Activated CD4-positive, alpha-beta T cell treated with anti-CD3 and anti-CD28 coated beads, Interleukin-2, amount 50 U/mL, for 1 hour (primary cell): ENCODE results near the gene TGFB1.

Experiments used
- DNase-seq: peaks from one replicate; pipeline ENCODE4 v3.0.0-alpha.2; 2020

Gene TGFB1

DNA sequence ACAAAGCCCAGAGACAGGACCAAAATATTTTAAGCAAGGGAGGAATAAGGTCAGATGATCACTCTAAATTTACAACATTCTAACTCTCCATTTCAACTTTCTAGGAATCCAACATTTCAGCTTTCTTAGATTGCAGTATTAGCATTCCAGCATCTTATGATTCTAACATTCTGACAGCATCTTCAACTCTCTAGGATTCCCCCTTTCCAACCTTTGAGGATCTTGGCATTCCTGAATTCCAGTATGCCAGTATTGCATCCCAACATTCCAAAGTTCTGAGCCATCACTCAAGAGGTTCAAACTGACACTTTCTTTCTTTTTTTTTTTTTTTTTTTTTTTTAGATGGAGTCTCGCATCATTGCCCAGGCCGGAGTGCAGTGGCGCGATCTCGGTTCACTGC is 13.8 kb downstream of the TGFB1 start:
- no peak for DNase-seq

DNA sequence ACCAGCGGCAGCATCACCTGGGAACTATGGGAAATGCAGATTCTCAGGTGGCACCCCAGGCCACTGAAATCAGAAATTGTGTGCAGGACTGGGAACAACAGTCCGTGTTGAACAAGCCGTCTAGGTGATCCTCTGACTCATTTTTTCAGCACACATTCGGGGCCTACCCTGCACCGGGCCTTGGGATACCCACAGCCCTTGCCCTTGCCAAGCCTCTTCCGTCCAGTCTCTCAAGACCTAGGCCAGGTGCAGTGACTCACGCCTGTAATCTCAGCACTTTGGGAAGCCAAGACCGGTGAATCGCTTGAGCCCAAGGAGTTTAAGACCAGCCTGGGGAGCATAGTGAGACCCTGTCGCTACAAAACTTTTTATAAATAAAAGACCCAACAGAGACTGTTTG is 18.3 kb downstream of the TGFB1 start:
- DNase-seq, result no peak

DNA sequence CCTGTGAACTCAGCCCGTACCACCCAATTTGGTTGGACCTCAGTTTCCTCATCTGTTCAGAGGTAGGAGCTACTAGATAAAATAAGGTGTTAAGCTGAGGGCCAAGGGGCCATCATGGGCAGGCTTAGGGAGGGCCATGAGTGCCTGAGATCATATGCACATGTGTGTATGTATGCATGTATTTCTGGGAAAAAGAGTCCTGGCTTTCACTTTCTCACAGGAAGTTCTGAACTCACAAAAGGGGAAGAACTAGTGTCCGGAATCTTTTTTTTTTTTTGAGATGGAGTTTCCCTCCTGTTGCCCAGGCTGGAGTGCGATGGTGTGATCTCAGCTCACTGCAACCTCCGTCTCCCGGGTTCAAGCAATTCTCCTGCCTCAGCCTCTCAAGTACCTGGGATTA is 18.9 kb downstream of the TGFB1 start:
- DNase-seq, result no peak

DNA sequence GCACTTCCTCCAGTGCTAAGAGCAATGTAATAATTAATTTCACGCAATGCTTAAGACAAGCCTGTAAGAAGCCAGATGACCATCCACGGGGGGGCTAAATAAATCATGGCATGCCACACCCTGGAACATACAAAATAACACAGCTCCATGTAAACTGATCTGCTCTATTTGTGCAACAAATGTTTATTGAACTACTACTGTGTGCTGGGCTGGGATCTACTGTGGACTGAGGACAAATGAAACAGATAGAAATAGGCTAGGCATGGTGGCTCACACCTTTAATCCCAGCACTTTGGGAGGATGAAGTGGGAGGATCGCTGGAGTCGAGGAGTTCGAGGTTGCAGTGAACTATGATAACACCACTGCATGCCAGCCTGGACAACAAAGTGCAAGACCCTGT is 21.3 kb downstream of the TGFB1 start:
- no peak for DNase-seq

DNA sequence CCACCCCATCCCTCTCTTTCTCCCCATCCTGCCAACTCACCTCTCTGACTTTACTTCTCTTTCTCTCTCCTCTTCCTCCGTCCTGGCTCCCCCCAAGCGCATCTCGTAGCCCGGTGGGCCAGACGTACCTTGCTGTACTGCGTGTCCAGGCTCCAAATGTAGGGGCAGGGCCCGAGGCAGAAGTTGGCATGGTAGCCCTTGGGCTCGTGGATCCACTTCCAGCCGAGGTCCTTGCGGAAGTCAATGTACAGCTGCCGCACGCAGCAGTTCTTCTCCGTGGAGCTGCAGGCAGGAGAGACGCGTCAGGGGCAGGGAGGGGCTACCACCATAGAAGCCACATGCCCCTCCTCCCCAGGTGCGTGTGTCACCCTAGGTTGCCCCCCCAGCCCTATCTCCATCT is 21.7 kb downstream of the TGFB1 start:
- DNase-seq, result no peak

DNA sequence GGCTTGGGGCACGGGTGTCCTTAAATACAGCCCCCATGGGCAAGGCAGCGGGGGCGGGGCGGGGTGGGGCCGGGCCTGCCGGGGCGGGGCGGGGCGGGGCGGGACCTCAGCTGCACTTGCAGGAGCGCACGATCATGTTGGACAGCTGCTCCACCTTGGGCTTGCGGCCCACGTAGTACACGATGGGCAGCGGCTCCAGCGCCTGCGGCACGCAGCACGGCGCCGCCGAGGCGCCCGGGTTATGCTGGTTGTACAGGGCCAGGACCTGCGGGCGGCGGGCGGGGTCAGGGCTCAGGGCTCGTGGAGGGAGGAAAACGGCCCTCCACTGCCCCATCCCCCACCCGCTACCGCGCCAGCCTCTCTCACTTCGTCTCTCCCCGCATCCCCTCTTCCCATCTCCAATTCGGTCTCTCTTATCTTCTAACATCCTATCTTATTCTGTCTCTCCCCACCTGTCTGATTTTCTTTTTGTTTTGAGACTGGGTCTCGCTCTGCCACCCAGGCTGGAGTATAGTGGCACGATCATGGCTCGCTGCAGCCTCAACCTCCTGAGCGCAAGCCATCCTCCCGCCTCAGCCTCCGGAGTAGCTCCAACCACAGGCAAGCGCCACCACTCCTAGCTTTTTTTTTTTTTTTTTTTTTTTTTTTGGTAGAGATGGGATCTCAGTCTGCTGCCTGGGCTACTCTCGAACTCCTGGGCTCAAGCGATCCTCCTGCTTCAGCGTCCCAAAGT is 22.6 kb downstream of the TGFB1 start:
- no peak for DNase-seq

DNA sequence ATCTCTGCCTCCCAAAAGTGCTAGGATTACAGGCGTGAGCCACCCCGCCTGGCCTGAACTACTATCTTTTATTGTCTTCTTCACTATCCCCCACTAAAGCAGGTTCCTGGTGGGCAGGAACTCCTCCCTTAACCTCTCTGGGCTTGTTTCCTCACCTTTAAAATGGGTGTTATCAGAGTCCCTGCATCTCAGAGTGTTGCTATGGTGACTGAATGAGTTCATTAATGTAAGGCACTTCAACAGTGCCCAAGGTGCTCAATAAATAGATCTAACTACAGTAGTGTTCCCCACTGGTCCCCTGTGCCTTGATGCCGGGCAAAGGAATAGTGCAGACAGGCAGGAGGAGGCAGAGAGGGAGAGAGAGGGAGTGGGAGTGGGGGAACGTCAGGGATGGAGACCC is 23.2 kb downstream of the TGFB1 start:
- DNase-seq, result no peak

DNA sequence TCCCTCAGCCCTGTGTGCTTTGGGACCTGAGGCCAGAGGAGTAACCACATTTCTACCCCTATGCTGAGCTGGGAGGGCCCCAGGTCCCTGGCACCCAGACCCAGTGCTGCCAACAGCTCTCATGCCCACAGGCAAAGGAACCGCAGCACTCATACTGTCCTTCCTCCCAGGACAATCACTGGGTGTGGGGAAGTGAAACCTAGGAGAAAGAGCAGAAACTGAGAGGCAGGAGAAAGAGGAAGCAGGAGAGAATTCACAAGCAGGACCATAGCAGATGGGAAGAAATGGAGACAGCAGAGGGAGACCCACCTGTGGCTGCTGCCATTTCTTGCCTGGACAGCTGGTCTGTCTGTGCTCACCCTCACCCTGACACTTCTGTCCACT is 24.9 kb downstream of the TGFB1 start:
- DNase-seq, result no peak

DNA sequence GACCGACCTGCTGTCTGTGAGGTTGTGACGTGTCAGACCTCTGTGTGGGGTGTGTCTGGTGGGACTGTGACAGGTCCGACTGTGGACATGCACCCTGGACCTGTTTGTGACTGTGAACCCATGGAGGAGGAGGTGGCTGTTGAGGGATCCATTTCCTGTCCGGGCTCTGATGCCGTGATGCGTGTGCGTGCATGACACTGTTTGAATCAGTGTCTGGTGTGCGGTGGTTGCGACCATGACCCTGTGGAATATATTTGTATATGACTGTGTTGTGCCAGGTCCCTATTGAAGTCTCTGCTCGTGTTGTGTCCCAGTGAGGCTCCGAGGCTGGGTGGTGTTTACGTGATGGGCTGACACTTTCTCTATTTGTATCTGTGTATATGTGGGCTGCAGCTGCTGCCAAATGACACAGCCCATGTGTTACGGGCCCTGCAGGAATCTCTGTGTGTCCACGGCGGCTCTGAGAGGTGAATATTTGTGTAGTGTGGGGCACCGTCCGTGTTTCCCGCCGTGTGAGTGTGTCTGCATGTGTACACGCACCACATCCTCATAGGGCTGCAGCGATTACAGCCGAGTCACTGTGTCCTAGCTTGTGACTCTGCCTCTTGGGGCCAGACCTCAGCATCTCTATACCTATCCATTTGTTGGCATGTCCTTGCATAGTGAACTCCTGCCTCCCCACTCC is 25.4 kb downstream of the TGFB1 start:
- DNase-seq, result no peak

DNA sequence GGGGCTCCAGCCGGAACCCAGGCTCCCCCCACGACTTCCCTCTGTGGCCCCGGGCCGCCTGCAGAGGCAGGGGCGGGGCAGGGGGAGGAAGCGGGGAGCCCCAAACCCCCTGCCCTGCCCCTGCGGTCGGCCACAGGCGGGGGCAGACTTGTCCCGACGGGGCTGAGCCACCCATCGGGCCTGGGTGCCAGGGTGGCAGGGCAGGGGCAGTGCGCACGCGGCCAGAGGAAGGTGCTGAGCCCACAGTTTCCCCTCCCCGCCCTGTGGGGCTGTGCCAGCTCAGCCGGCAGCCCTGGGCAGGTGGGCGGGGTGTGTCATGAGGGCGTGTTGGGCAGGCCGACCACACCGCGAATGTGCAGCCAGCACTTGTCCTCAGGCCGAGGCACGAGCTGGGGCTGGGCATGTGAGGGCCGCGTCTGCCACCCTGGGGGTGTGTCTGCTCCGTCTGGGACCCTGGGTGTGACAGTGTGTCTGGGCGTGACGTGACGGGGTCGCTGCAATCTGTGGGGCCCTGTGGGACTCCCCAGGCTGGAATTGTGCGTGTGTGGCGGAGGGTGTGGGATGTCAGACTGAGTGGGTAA is 26.1 kb downstream of the TGFB1 start:
- DNase-seq, result peak; percentile 84

DNA sequence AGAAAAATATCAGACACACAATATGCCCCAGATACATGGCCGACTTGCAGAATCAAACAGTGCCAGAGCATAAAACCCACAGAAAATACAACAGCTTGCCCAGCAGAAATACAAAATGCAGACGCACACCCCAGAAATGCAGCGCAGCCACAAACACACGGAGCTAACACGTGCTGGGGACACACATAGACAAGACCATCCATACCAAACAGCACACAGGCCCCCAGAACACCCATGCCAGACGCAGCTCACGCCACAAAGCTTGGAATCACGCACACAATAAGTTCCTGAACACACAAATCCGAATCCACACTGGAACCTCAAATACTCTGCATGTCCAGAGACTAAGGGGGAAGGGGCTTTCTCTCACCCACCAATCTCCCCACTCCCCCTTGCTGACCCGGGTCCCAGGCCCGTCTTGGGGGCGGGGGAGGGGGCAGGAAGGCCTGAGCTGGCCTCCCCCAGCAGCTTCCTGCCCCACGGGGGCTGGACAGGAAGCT is 26.6 kb downstream of the TGFB1 start:
- no peak for DNase-seq

DNA sequence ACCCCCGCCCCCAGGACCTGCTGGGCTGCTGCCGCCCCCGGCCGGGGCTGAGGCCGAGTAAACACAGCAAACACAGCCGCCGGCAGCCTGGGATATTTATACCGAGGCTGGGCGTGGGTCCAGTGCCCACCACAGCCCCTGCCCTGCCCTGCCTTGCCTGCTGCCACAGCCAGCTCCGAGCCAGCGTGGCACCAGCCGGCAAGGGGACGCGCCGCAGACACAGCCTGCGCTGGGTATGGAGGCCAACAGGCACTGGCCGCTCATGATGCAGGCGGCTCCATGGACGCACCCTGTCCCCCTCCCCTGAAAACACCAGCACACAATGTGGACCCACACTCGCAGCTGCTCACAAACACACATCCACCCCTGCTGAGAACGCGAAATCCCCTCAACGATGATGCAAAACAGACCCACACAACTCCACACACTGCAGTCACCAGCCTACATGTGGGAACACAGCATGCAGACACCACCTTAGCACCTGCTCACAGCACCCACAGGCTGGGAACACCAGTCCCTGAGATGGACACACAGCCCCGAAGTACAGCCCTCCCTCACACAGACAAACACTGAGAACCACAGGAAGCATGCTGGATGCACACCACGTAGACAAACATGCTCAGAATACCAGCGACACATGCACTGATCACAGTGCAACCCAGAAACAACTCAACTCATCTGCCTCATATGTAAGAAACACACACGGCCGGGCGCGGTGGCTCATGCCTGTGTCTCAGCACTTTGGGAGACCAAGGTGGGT is 27.6 kb downstream of the TGFB1 start:
- DNase-seq, result no peak

DNA sequence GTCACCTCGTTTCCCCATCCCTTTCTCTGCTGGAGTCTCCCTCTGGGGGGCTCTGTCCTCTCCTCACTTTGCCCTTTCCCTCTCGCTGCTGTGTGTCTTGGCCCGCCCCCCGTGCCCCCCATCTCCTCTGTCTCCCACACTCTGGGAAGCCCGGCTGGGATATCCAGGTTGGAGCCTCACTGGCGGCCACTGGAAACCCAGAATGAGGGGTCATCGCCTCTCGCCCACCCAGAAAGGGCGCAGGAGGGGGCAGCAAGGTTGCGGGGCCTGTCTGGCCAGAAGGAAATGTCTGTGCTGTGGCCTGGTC is 28.1 kb downstream of the TGFB1 start:
- no peak for DNase-seq

DNA sequence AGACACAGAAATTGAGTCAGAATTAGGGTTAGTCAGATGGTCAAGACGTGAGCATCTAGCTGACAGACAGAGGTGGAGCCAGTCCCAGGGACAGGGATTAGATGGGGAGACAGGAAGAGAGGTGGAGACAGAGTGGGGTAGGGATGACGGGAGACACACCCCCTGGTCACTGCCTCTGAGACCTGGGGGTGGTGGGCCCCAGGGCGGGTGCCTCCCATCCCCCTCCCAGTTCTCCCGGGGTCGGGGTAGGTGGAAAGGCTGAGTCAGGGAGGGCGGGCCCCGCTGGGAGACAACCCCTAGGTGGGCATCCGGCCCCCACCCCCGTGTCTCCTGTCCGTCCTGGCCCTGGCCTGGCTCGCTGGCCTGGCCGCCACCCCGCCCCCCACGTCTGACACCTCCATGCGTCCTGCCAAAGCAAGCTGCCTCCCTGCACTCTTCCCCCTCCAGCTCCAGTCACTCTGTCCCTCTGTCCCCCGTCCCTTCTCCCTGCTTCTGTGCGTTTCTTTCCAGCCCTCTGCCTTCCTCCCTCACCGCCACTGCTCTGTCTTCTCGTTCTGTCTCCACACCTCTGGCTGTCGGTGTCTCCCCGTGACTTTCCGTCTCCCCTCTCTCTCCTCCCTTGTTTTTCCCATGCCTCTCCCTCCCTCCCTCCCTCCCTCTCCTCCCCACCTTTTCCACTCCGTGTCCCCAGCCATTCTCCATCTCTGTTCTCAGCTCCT is 28.6 kb downstream of the TGFB1 start:
- no peak for DNase-seq

DNA sequence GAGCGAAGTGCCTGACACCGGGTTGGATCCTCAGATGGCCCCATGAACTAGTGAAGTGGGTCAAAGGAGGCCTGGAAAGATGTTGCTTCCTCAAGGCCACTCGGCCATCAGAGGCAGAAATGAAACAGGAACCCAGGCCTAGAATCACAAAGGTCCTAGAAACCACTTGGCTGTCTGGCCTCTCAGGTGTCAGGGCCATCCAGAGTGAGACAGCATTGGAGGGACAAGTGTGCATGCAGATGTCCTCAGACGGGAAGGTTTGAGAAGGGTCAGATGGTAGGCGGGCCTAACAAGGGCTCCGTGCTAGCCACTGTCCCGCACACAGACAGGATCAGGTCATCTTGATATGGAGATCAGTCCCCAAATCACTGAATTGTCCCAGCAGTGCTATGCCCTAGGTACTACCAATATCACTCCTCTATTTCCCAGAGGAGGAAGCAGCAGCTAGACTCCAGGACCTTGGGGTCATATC is 29.5 kb downstream of the TGFB1 start:
- no peak for DNase-seq

DNA sequence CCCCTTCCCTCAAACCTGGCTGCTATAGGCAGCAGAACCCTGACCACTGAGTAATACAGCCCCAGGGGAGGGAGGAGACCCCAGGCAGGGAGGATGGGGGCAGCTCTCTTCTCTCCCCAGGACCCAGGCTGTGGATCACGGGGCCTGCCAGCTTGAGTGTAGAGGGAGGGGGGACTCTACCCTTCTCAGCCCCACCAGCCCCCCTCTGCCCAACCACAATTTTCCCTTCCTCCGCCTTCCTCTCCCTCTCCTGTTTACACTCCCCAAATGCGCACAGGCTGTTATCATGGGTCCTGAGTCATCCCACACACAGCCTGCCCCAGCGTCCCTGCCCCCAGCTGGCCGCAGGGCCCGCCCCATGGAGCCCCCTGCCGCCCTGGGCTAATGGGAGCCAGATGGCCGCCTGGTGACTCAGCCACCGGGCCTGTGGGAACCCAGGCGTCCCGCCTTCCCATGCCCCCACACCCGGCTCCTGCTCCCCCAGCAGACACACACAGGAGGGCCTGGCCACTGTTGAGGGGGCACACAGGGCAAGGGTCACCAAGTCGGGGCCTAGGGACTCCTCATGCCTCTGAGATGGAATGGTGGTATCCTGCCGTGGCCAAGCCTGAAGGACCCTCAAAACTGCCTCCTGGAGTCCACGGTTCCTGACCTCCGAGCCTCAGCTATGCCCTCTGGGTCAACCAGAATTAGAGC is 30.1 kb downstream of the TGFB1 start:
- DNase-seq, result no peak

DNA sequence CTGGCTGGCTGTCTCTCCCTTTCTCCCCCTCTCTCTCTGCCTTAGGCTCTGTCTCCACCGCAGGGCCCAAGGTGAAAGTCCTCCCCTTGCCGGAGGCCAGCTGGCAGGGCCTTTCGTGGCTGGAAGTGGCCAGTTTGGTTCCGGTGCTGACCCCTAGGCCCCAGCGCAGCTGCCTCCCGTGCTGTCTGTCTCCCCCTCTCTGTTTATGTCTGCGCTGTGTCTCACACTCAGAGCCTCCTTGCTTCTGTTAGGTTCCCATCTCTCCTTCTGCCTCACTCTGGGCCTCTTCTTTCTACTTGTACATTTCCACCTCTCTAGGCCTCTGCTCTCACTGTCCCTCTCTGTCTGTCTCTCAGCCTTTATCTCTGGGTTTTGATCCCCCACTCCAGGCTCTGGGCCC is 30.7 kb downstream of the TGFB1 start:
- DNase-seq, result no peak

DNA sequence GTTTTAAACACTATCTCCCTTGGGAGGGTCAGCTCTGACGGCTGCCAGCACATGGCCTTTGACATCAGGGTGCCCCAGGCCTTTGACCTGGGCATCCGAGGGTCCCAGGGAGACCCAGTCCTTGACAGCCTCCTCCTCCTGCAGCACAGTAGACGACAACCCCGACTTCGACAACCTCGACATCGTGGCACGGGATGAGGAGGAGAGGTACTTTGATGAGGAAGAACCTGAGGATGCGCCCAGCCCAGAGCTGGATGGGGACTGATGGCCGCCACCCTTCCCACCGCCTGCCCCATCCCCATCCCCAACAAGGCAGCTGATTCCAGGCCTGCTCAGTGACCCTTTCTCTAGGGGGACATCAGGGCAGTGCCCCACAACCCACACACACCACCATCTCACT is 31.3 kb downstream of the TGFB1 start:
- no peak for DNase-seq

DNA sequence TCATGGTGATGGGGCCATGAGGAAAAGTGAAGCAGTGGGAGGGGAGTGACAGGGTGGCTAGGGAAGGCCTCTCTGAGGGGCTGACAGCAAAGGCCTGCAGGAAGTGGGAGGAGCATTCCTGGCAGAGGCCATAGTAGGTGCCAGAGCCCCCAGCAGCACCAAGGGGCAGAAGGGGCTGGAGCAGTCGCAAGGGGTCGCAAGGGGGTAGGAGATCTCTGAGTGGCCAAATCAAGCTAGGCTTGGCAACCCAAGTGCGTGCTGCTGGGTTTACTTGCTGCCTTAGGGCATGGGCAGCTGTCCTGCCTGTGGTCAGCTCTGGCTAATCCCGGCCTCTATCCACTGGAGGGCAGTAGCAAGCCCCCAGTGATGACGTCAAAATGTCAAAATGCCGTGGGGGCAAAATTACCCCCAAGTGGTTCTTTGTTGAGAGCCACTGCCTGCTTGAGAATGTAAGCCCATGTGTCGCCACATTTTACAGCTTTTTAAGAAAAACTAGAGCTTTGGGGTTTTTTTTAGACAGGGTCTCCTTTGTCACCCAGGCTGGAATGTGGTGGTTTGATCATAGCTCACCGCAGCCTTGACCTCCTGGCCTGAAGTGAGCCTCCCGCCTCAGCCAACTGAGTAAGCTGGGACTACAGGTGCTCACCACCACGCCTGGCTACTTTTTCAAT is 32.0 kb downstream of the TGFB1 start:
- DNase-seq, result no peak

DNA sequence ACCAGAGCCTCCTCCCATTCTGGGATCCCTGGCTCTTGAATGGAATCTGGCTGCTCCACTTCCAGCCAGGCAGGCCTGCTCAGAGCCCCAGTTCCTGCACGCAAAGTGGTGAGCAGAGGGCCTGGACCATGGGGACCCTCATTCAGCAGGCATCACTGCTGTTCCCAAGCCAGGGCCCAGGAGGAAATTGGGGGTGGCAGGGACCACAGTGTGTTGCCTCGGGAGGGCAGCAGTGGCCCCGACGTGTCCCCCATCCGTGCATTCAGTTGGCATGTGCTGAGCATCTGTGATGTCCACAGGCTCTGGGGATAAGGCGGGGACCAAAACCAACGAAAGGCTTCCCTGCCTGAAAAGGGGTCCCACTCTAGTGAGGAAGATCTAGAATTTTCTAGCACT is 32.5 kb downstream of the TGFB1 start:
- no peak for DNase-seq

DNA sequence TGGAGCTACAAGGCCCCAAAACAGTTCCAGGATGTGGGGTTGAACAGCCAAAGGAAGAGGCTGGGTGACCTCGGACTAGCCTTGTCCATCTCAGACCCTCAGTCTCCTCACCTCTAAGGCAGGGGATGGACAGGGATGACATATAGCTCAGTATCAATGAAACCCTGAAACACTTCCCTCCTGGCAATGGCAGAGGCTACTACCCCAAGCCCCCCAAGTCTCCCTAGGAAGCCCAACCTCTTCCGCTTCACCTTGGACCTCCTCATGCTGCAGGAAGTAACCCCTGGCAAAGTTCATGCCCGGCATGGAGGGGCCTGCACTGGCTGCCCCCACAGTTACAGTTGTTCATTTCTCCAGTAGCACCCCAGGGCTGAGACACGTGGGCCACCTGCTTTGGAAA is 33.2 kb downstream of the TGFB1 start:
- no peak for DNase-seq

DNA sequence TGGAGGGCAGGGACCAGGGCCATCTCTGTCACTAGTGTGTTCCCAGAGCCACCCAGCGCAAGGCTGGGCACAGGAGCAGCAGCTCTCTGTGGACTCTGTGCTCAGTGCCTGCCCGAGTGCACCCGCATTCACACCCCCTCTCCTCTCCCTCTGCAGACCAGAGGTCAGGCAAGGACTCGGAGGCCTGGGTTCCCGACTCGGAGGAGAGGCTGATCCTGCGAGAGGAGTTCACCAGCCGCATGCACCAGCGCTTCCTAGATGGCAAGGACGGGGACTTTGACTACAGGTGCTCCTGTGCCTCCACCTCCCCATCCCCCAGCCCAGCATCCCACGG is 33.6 kb downstream of the TGFB1 start:
- no peak for DNase-seq
